Fibroblast of lung (primary cell): ENCODE data around the gene RAVER2.
"Not testable (repeated sequence)": the region's sequence is repeated elsewhere in the genome, so short reads cannot be mapped to it uniquely, and the experiment has no call there.

Source experiments
- EZH2 ChIP-seq: IDR thresholded peaks from 2 replicates; pipeline ENCODE4 v1.5.1; 2012; ENCODE audit warnings: low read length, control low read depth, mild to moderate bottlenecking; ENCODE audit errors: missing control alignments
- TF ChIP-seq, protein P1 (sequence below), 2 donors: IDR thresholded peaks in 1 of 2; conservative IDR thresholded peaks in 1 of 2; 1 replicate in 1 of 2; 2 replicates in 1 of 2; pipeline ENCODE4 v1.5.1; 2011 to 2012; ENCODE audit warnings: low read length in 2 of 2, control low read depth in 1 of 2, inconsistent platforms in 1 of 2, low read depth in 1 of 2, mild to moderate bottlenecking in 1 of 2

DNA sequence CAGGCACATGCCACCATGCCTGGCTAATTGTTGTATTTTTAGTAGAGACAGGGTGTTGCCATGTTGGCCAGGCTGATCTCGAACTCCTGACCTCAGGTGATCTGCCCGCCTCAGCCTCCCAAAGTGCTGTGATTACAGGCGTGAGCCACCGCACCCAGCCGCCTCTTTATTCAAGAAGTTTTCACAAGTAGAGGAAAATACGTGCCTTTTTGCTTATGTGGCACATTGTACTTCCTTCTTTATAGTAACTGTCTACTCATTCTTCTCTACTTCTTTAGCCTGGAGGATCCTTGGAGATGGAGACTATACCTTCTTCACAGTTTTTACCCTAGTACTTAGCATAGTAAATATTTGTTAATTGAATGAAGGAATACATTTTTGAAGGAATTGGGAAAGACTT lies 37.2 kb downstream of the RAVER2 start:
- TF ChIP-seq, protein P1, sequence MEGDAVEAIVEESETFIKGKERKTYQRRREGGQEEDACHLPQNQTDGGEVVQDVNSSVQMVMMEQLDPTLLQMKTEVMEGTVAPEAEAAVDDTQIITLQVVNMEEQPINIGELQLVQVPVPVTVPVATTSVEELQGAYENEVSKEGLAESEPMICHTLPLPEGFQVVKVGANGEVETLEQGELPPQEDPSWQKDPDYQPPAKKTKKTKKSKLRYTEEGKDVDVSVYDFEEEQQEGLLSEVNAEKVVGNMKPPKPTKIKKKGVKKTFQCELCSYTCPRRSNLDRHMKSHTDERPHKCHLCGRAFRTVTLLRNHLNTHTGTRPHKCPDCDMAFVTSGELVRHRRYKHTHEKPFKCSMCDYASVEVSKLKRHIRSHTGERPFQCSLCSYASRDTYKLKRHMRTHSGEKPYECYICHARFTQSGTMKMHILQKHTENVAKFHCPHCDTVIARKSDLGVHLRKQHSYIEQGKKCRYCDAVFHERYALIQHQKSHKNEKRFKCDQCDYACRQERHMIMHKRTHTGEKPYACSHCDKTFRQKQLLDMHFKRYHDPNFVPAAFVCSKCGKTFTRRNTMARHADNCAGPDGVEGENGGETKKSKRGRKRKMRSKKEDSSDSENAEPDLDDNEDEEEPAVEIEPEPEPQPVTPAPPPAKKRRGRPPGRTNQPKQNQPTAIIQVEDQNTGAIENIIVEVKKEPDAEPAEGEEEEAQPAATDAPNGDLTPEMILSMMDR (conservative IDR thresholded peaks at IDR 0.05 in 1 of 2, IDR thresholded peaks at IDR 0.05 in 1 of 2; ENCODE audit: low read depth in 1 of 2, low read length in 2 of 2) = not testable (repeated sequence)
- TF ChIP-seq EZH2 = not testable (repeated sequence)
